ENCODE results near the gene MBNL1. TPM values are rescaled to one million over a fixed set of nuclear protein-coding genes. Genes with fewer than 3 reads are reported as not detected.

The MBNL1 gene
- total RNA-seq, 1 experiment from 2014 or later, result 200 TPM

- ChIA-PET POLR2A (no interaction called here), RAD21 (ENCODE audit: low non-redundant PET in 1 of 2, low total read pairs in 2 of 2, uncharacterized antibody in 2 of 2, unreplicated experiment in 2 of 2) (no interaction called here), CTCF (no interaction called here)
- no peak for ATAC-seq
- H3K27ac ChIP-seq (ENCODE audit: low read depth, low read length), result no peak overlapping the region
- H3K4me3 ChIP-seq (replicated peaks in 1 of 2; ENCODE audit: low read depth in 1 of 2, low read length in 2 of 2), result no peak overlapping the region
- BruUV-seq (replicated peaks), result no TSS peak
- H3K9ac ChIP-seq (ENCODE audit: low read length), result no peak overlapping the region
- H3K4me2 ChIP-seq (ENCODE audit: low read length), result no peak overlapping the region
- H3K9me2 ChIP-seq (ENCODE audit: insufficient read depth), result no peaks in the 10 kb centered on the region
- no peak for TF ChIP-seq CBX3 (IDR thresholded peaks at IDR 0.05; ENCODE audit: low read depth)
- no peak for TF ChIP-seq FOSL1 (IDR thresholded peaks at IDR 0.05; ENCODE audit: low read depth)
- no peak for TF ChIP-seq RAD21 (IDR thresholded peaks at IDR 0.05; ENCODE audit: low read depth)
- peaks cover 0 to 5% of the 10 kb centered on the region in 2 experiments; a peak in 1 of 4 replicates for H3K9me3 ChIP-seq (ENCODE audit: control insufficient read depth in 1 of 2, insufficient read depth in 1 of 2, low read depth in 1 of 2, low read length in 2 of 2)
- no peaks in the 10 kb centered on the region for H3K27me3 ChIP-seq (ENCODE audit: insufficient read depth, low read length)
- H4K20me1 ChIP-seq (ENCODE audit: insufficient read depth), result no peaks in the 10 kb centered on the region
- no peak overlapping the region for H2AFZ ChIP-seq (ENCODE audit: low read depth, low read length, poor library complexity, severe bottlenecking)
- no peaks in the 10 kb centered on the region for H3K36me3 ChIP-seq (ENCODE audit: control insufficient read depth in 1 of 2, insufficient read depth in 2 of 2, low read length in 2 of 2)
- H3K4me1 ChIP-seq (ENCODE audit: control insufficient read depth in 1 of 2, insufficient read depth in 2 of 2, low read length in 2 of 2), result no peaks in the 10 kb centered on the region
- H3K79me2 ChIP-seq (ENCODE audit: insufficient read depth, low read length), result no peaks in the 10 kb centered on the region
- no peak for DNase-seq (ENCODE audit: low read depth, low spot score)
- intact Hi-C loops (cut with micrococcal nuclease), result no loop called here
Measured at GRCh38 chr3:152480282-152480953, 211.7 kb downstream of the MBNL1 start.

GRCh38 chr3:152486364-152486763, 217.6 kb downstream of the MBNL1 start:
- Histone ChIP-seq H4K20me1 (ENCODE audit: insufficient read depth) (no peaks in the 10 kb centered on the region), H3K4me2 (ENCODE audit: low read length) (no peak overlapping the region), H3K9me2 (ENCODE audit: insufficient read depth) (no peaks in the 10 kb centered on the region), H3K79me2 (ENCODE audit: insufficient read depth, low read length) (no peaks in the 10 kb centered on the region), H3K4me1 (ENCODE audit: control insufficient read depth in 1 of 2, insufficient read depth in 2 of 2, low read length in 2 of 2) (no peaks in the 10 kb centered on the region), H3K4me3 (replicated peaks in 1 of 2; ENCODE audit: low read depth in 1 of 2, low read length in 2 of 2) (no peak overlapping the region), H3K9me3 (ENCODE audit: control insufficient read depth in 1 of 2, insufficient read depth in 1 of 2, low read depth in 1 of 2, low read length in 2 of 2) (peaks cover 0 to 5% of the 10 kb centered on the region in 2 experiments; a peak in 1 of 4 replicates), H3K27me3 (ENCODE audit: insufficient read depth, low read length) (no peaks in the 10 kb centered on the region), H3K9ac (ENCODE audit: low read length) (no peak overlapping the region), H3K27ac (ENCODE audit: low read depth, low read length) (no peak overlapping the region), H2AFZ (ENCODE audit: low read depth, low read length, poor library complexity, severe bottlenecking) (no peak overlapping the region), H3K36me3 (ENCODE audit: control insufficient read depth in 1 of 2, insufficient read depth in 2 of 2, low read length in 2 of 2) (no peaks in the 10 kb centered on the region)
- ChIA-PET RAD21 (ENCODE audit: low non-redundant PET in 1 of 2, low total read pairs in 2 of 2, uncharacterized antibody in 2 of 2, unreplicated experiment in 2 of 2) (no interaction called here), CTCF (no interaction called here), POLR2A (no interaction called here)
- BruUV-seq (replicated peaks), result no TSS peak
- intact Hi-C loops (cut with micrococcal nuclease), result no loop called here
- DNase-seq (ENCODE audit: low read depth, low spot score) (no peak), ATAC-seq (no peak)
- TF ChIP-seq POLR2A (IDR thresholded peaks at IDR 0.05; ENCODE audit: borderline replicate concordance, extremely low read depth, insufficient read depth, insufficient read length), result no peak
- no peak for TF ChIP-seq POLR2AphosphoS5 (IDR thresholded peaks at IDR 0.05; ENCODE audit: low read depth, low read length)
- no peak for TF ChIP-seq TCF7L2 (IDR thresholded peaks at IDR 0.05; ENCODE audit: borderline replicate concordance, extremely low read depth, insufficient read depth, insufficient read length)
- no peak for TF ChIP-seq EGR1 (IDR thresholded peaks at IDR 0.05; ENCODE audit: low read depth)
- no peak for TF ChIP-seq EZH2phosphoT487 (IDR thresholded peaks at IDR 0.05; ENCODE audit: borderline replicate concordance)
- no peak for TF ChIP-seq SIN3A (IDR thresholded peaks at IDR 0.05; ENCODE audit: low read depth)
- TF ChIP-seq FOSL1 (IDR thresholded peaks at IDR 0.05; ENCODE audit: low read depth), result no peak
- TF ChIP-seq EZH2 (IDR thresholded peaks at IDR 0.05), result no peak
- TF ChIP-seq REST (IDR thresholded peaks at IDR 0.05; ENCODE audit: low read depth), result no peak
- TF ChIP-seq SP1 (IDR thresholded peaks at IDR 0.05; ENCODE audit: low read depth), result no peak
- no peak for TF ChIP-seq SRF (IDR thresholded peaks at IDR 0.05; ENCODE audit: low read depth)
- no peak for TF ChIP-seq ZBTB33 (IDR thresholded peaks at IDR 0.05; ENCODE audit: extremely low read depth, insufficient replicate concordance, low read length)
- no peak for TF ChIP-seq MAX (IDR thresholded peaks at IDR 0.05)
